Activated CD8-positive, alpha-beta T cell treated with anti-CD3 and anti-CD28 coated beads for 36 hours (primary cell): ENCODE measurements around the gene CNST. TPM values are rescaled to one million over a fixed set of nuclear protein-coding genes. Genes with fewer than 3 reads are reported as not detected.

Experiments
- ATAC-seq: fragments of 200-7000 bp; cut with Tn5 transposase; one replicate; pipeline ENCODE4 v1.10.0; 2021; ENCODE audit warnings: mild to moderate bottlenecking, moderate library complexity
- CTCF ChIA-PET: fragments of 350-600 bp; sonication (Branson Sonifier 250); formaldehyde crosslinking; loops from one replicate; lab custom pipeline; 2021; ENCODE audit warnings: antibody characterized with exemption; lab: Charles Lee
- POLR2A ChIA-PET: fragments of 350-600 bp; sonication (Branson Sonifier 250); formaldehyde crosslinking; loops from one replicate; lab custom pipeline; 2021; ENCODE audit warnings: antibody characterized with exemption; lab: Charles Lee
- DNase-seq: peaks from one replicate; pipeline ENCODE4 v3.0.0-alpha.2; 2020
- H3K27ac Mint-ChIP-seq: one replicate; pipeline ENCODE4 v1.8.0; 2021; ENCODE audit warnings: mild to moderate bottlenecking, mixed read lengths
- H3K27me3 Mint-ChIP-seq: one replicate; pipeline ENCODE4 v1.8.0; 2021; ENCODE audit warnings: mixed read lengths
- H3K36me3 Mint-ChIP-seq: one replicate; pipeline ENCODE4 v1.8.0; 2021; ENCODE audit warnings: low read depth, mixed read lengths
- H3K4me1 Mint-ChIP-seq: one replicate; pipeline ENCODE4 v1.8.0; 2021; ENCODE audit warnings: low read depth, mixed read lengths
- H3K4me3 Mint-ChIP-seq: one replicate; pipeline ENCODE4 v1.8.0; 2021; ENCODE audit warnings: mild to moderate bottlenecking, moderate library complexity, mixed read lengths
- H3K9me3 Mint-ChIP-seq: one replicate; pipeline ENCODE4 v1.8.0; 2021; ENCODE audit warnings: mixed read lengths
- CTCF ChIP-seq: fragments of 200-600 bp; IDR thresholded peaks from one replicate; pipeline ENCODE4 v1.8.0; 2022; ENCODE audit warnings: antibody characterized with exemption, mild to moderate bottlenecking
- intact Hi-C: fragments of 100-400 bp; cut with micrococcal nuclease; formaldehyde crosslinking; loops from one replicate; pipeline ENCODE4 v1.10.0; 2022
- total RNA-seq, 2 experiments: library from RNA; stranded (reverse); gene quantifications; one replicate each; pipeline ENCODE4 v1.2.3, GENCODE V29; 2021

The CNST gene
- total RNA-seq, 2 experiments from 2014 or later, result 23.5 to 25.1 TPM

- TF ChIP-seq CTCF, result no peak
- Mint-ChIP-seq H3K4me3 (no peak overlapping the region), H3K27ac (no peak overlapping the region), H3K4me1 (peaks cover 50% of the 10 kb centered on the region), H3K36me3 (peaks cover 21% of the 10 kb centered on the region), H3K9me3 (no peaks in the 10 kb centered on the region), H3K27me3 (no peaks in the 10 kb centered on the region)
- DNase-seq, result no peak
- POLR2A ChIA-PET, result no interaction called here
- ATAC-seq, result no peak
- CTCF ChIA-PET, result no interaction called here
- intact Hi-C loops, result no loop called here
Observed at GRCh38 chr1:246607462-246607861, 41.2 kb downstream of the CNST start.

DNA sequence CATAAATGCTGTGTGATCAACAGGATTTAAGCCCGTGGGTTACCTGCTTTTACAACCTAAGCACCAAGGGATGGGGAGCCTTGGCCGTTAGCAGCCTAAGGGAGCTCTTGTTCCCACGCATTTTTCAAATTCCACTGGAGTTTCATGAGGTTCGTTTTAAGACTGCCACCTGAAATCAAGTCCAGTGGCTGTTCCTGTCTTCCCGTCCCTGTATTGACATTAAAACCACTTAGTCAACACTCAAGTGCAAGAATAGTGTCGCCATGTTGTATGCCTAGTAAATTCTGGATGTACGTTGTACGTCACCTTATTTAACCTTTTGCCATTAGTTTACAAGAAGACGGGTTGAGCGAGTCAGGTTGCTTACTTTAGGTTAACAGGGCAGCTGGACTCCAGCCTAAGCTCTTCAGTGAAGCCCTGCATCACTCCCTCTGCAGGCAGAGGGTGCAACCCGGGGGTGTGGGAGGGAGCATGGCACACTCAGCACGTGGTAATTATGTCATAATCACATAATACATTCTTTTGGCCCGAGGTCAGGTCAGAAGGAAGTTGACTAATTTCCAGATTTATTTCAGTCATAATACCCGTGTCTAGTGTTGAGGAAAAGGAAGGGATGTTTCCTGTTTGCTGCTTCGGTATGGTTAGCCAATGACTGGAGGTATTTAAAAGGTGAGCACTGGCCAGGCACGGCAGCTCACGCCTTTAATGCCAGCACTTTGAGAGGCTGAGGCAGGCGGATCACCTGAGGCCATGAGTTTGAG is 42.5 kb downstream of the CNST start:
- intact Hi-C loops, result no loop called here
- Mint-ChIP-seq H3K4me1 (peaks cover 46% of the 10 kb centered on the region), H3K27me3 (no peaks in the 10 kb centered on the region)

GRCh38 chr1:246609632-246610031 is 43.4 kb downstream of the CNST start:
- CTCF ChIA-PET, result no interaction called here
- no peak for TF ChIP-seq CTCF
- H3K36me3 Mint-ChIP-seq, result peaks cover 19% of the 10 kb centered on the region
- ATAC-seq (no peak), DNase-seq (no peak)
- no peaks in the 10 kb centered on the region for H3K27me3 Mint-ChIP-seq
- intact Hi-C loops, result no loop called here
- H3K9me3 Mint-ChIP-seq, result no peaks in the 10 kb centered on the region
- H3K4me3 Mint-ChIP-seq, result no peak overlapping the region
- H3K4me1 Mint-ChIP-seq, result peaks cover 48% of the 10 kb centered on the region
- H3K27ac Mint-ChIP-seq, result peak overlapping the region; percentile 59
- POLR2A ChIA-PET, result no interaction called here

More for the DNA sequence above, 42.5 kb downstream of the CNST start:
- no peaks in the 10 kb centered on the region for H3K9me3 Mint-ChIP-seq
- H3K36me3 Mint-ChIP-seq, result peaks cover 16% of the 10 kb centered on the region
- no peak for TF ChIP-seq CTCF
- ChIA-PET CTCF (interaction anchor here (0.9 kb wide), 1 partner anchor 9 kb away, joined by 4 read pairs; no protein-coding TSS in a partner anchor), POLR2A (interaction anchor here (0.6 to 0.7 kb wide), 2 partner anchors 22 to 192 kb away, joined by 3 read pairs; no protein-coding TSS in a partner anchor)
- H3K4me3 Mint-ChIP-seq, result no peak overlapping the region
- DNase-seq (peak; percentile 64), ATAC-seq (peak; percentile 85)
- H3K27ac Mint-ChIP-seq, result peak overlapping the region; percentile 59

GRCh38 chr1:246613096-246613758 is 47.0 kb downstream of the CNST start:
- H3K4me3 Mint-ChIP-seq, result no peak overlapping the region
- no peak for TF ChIP-seq CTCF

More at GRCh38 chr1:246613096-246613758, 47.0 kb downstream of the CNST start:
- peaks cover 48% of the 10 kb centered on the region for H3K4me1 Mint-ChIP-seq
- H3K9me3 Mint-ChIP-seq, result no peaks in the 10 kb centered on the region
- H3K27ac Mint-ChIP-seq, result peak overlapping the region; percentile 42
- POLR2A ChIA-PET, result interaction anchor here (1.1 kb wide), 1 partner anchor 30 kb away, joined by 3 read pairs; no protein-coding TSS in a partner anchor
- DNase-seq, result no peak
- no peak for ATAC-seq
- peaks cover 20% of the 10 kb centered on the region for H3K36me3 Mint-ChIP-seq
- no peaks in the 10 kb centered on the region for H3K27me3 Mint-ChIP-seq
- intact Hi-C loops, result no loop called here
- CTCF ChIA-PET, result interaction anchor here (1.5 kb wide), 1 partner anchor 9 kb away, joined by 3 read pairs; no protein-coding TSS in a partner anchor
